Measurements from ENCODE around the gene PRKCE. TPM values are rescaled to one million over a fixed set of nuclear protein-coding genes. Genes with fewer than 3 reads are reported as not detected.
"Not testable (repeated sequence)": the region's sequence is repeated elsewhere in the genome, so short reads cannot be mapped to it uniquely, and the experiment has no call there.

Gene PRKCE
- polyA plus RNA-seq, 1 of the 3 experiments (the other 2 are of a cell fraction) = 16.3 TPM

DNA sequence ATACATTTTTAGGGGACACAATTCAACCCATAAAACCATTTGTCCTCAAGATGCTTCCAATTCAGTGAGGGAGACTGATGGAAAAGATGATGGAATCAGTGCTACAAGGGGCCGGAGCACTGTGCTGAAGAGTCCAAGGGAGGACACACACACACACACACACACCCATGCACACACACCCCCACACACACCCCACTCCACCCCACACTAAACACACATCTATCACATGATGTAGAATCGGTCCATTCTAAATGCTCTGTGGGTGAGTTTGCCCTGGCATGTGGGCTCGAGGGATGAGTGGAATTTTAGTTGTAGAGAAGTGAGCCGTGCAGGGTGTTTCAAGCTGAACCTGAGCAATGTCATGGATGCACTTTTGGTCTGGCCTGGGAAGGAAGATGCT, 41.1 kb downstream of the PRKCE start (continued):
- TF ChIP-seq, protein P1, sequence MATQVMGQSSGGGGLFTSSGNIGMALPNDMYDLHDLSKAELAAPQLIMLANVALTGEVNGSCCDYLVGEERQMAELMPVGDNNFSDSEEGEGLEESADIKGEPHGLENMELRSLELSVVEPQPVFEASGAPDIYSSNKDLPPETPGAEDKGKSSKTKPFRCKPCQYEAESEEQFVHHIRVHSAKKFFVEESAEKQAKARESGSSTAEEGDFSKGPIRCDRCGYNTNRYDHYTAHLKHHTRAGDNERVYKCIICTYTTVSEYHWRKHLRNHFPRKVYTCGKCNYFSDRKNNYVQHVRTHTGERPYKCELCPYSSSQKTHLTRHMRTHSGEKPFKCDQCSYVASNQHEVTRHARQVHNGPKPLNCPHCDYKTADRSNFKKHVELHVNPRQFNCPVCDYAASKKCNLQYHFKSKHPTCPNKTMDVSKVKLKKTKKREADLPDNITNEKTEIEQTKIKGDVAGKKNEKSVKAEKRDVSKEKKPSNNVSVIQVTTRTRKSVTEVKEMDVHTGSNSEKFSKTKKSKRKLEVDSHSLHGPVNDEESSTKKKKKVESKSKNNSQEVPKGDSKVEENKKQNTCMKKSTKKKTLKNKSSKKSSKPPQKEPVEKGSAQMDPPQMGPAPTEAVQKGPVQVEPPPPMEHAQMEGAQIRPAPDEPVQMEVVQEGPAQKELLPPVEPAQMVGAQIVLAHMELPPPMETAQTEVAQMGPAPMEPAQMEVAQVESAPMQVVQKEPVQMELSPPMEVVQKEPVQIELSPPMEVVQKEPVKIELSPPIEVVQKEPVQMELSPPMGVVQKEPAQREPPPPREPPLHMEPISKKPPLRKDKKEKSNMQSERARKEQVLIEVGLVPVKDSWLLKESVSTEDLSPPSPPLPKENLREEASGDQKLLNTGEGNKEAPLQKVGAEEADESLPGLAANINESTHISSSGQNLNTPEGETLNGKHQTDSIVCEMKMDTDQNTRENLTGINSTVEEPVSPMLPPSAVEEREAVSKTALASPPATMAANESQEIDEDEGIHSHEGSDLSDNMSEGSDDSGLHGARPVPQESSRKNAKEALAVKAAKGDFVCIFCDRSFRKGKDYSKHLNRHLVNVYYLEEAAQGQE (IDR thresholded peaks at IDR 0.05; ENCODE audit: low read depth, low read length) = no peak
- no peak for TF ChIP-seq POLR2AphosphoS5 (IDR thresholded peaks at IDR 0.05; ENCODE audit: low read depth, low read length)
- TF ChIP-seq GABPA (IDR thresholded peaks at IDR 0.05; ENCODE audit: low read depth) = no peak
- TF ChIP-seq TEAD4 (IDR thresholded peaks at IDR 0.05; ENCODE audit: borderline replicate concordance, insufficient read depth) = no peak
- no peak for TF ChIP-seq YY1 (IDR thresholded peaks at IDR 0.05; ENCODE audit: low read depth)

DNA sequence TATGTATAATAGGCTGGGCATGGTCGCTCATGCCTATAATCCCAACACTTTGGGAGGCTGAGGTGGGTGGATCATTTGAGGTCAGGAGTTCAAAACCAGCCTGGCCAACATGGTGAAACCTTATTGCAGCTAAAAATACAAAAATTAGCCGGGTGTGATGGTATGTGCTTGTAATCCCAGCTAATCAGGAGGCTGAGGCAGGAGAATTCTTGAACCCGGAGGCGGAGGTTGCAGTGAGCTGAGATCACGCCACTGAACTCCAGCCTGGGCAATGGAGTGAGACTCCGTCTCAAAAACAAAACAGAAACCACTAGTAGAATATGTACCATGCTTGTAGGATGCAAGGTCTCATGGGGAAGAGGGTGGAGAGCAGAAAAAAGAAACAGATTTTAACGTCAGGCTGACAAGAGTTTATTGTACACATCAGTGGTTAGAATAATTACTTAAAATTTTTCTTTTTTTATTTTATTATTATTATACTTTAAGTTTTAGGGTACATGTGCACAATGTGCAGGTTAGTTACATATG, 44.1 kb downstream of the PRKCE start:
- Histone ChIP-seq H3K4me1 (ENCODE audit: control insufficient read depth in 1 of 2, insufficient read depth in 2 of 2, low read depth in 1 of 2, low read length in 1 of 2) (peaks cover 17 to 46% of the 10 kb centered on the region in 2 experiments), H3F3A (replicated peaks; ENCODE audit: insufficient read depth) (peaks cover 16% of the 10 kb centered on the region)
- H3K9ac ChIP-seq; H3K9me2 ChIP-seq; H3K4me3 ChIP-seq (ENCODE audit: low read depth in 2 of 2, low read length in 1 of 2); H3K9me3 ChIP-seq; CTCF ChIA-PET; DNase-seq; H4K20me1 ChIP-seq (ENCODE audit: insufficient read depth); H2AFZ ChIP-seq (ENCODE audit: low read depth); H3K27me3 ChIP-seq (ENCODE audit: insufficient read depth); H3K79me2 ChIP-seq (ENCODE audit: insufficient read depth); H3K27ac ChIP-seq (ENCODE audit: low read depth in 2 of 2, low read length in 1 of 2); POLR2A ChIA-PET; H3K4me2 ChIP-seq; H3K36me3 ChIP-seq (replicated peaks in 1 of 2; ENCODE audit: control insufficient read depth in 1 of 2, insufficient read depth in 2 of 2, low read length in 1 of 2): not testable (repeated sequence)
- WGBS (ENCODE audit: low lambda C conversion rate) = 92% methylated on average over 7 of the region's 7 CpGs

- TF ChIP-seq RXRA (IDR thresholded peaks at IDR 0.05; ENCODE audit: borderline replicate concordance, low read depth) = no peak
- no peak for TF ChIP-seq MEF2A (IDR thresholded peaks at IDR 0.05; ENCODE audit: borderline replicate concordance, low read depth)
- peak; percentile 35; the same call in 1 of the 2 replicates for TF ChIP-seq USF1 (IDR thresholded peaks at IDR 0.05; ENCODE audit: borderline replicate concordance, low read depth)
- no peak for TF ChIP-seq MXI1 (IDR thresholded peaks at IDR 0.05; ENCODE audit: low read depth, low read length)
- no peak for TF ChIP-seq NFIC (IDR thresholded peaks at IDR 0.05; ENCODE audit: borderline replicate concordance)
- no peak for TF ChIP-seq POLR2AphosphoS5 (IDR thresholded peaks at IDR 0.05; ENCODE audit: low read depth, low read length)
- TF ChIP-seq FOSL2 (IDR thresholded peaks at IDR 0.05; ENCODE audit: borderline replicate concordance, low read depth) = no peak
- TF ChIP-seq TEAD4 (IDR thresholded peaks at IDR 0.05; ENCODE audit: borderline replicate concordance, insufficient read depth) = no peak
- TF ChIP-seq ELF1 (IDR thresholded peaks at IDR 0.05) = no peak
- no peak for TF ChIP-seq GABPA (IDR thresholded peaks at IDR 0.05; ENCODE audit: low read depth)
- no peak for TF ChIP-seq JUND (IDR thresholded peaks at IDR 0.05)
- TF ChIP-seq, protein P2, sequence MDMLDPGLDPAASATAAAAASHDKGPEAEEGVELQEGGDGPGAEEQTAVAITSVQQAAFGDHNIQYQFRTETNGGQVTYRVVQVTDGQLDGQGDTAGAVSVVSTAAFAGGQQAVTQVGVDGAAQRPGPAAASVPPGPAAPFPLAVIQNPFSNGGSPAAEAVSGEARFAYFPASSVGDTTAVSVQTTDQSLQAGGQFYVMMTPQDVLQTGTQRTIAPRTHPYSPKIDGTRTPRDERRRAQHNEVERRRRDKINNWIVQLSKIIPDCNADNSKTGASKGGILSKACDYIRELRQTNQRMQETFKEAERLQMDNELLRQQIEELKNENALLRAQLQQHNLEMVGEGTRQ (IDR thresholded peaks at IDR 0.05; ENCODE audit: borderline replicate concordance, low read depth, low read length) = peak; percentile 27; the same call in 1 of the 2 replicates
- TF ChIP-seq RCOR1 (IDR thresholded peaks at IDR 0.05; ENCODE audit: low read length) = no peak
- Histone ChIP-seq H3K9ac (no peak overlapping the region), H3K9me2 (no peaks in the 10 kb centered on the region), H3K36me3 (replicated peaks in 1 of 2; ENCODE audit: control insufficient read depth in 1 of 2, insufficient read depth in 2 of 2, low read length in 1 of 2) (no peaks in the 10 kb centered on the region), H3F3A (replicated peaks; ENCODE audit: insufficient read depth) (peaks cover 16% of the 10 kb centered on the region), H2AFZ (ENCODE audit: low read depth) (no peak overlapping the region), H3K27ac (ENCODE audit: low read depth in 2 of 2, low read length in 1 of 2) (peak overlapping the region in 1 of 2 experiments; percentile 61; a peak in 2 of 4 replicates), H4K20me1 (ENCODE audit: insufficient read depth) (no peaks in the 10 kb centered on the region), H3K79me2 (ENCODE audit: insufficient read depth) (peaks cover 8% of the 10 kb centered on the region; the same call in 1 of the 2 replicates), H3K9me3 (no peaks in the 10 kb centered on the region), H3K27me3 (ENCODE audit: insufficient read depth) (no peaks in the 10 kb centered on the region), H3K4me2 (no peak overlapping the region), H3K4me3 (ENCODE audit: low read depth in 2 of 2, low read length in 1 of 2) (no peak overlapping the region), H3K4me1 (ENCODE audit: control insufficient read depth in 1 of 2, insufficient read depth in 2 of 2, low read depth in 1 of 2, low read length in 1 of 2) (peaks cover 17 to 35% of the 10 kb centered on the region in 2 experiments)
- WGBS (ENCODE audit: low lambda C conversion rate) = 100% methylated on average over 1 of the region's 1 CpG
- peak; percentile 47 for DNase-seq
- POLR2A ChIA-PET = no interaction called here
- CTCF ChIA-PET = interaction anchor here (0.9 to 3.7 kb wide), 10 partner anchors 11 to 238 kb away, joined by 3 to 13 read pairs (median 4); no protein-coding TSS in a partner anchor
Measured at GRCh38 chr2:45696708-45697107, 45.2 kb downstream of the PRKCE start.

All from SK-N-SH (cell line).